K562 (cell line): ENCODE data around the gene SERPINE1. TPM values are rescaled to one million over a fixed set of nuclear protein-coding genes. Genes with fewer than 3 reads are reported as not detected.
A peak's percentile ranks its signal among the peaks of the same experiment; 100 is the strongest.

Experiments
- ATF3 ChIP-seq, 2 experiments: fragments of 450-650 bp in 1 of 2; sonication (generic) in 1 of 2; formaldehyde crosslinking in 1 of 2; IDR thresholded peaks in 1 of 2; conservative IDR thresholded peaks in 1 of 2; 2 replicates each; pipeline versions ENCODE4 v1.6.1 to v1.8.1; 2016 to 2023; ENCODE audit warnings: mild to moderate bottlenecking in 2 of 2, moderate library complexity in 2 of 2, inconsistent platforms in 1 of 2, missing genetic modification reagents in 1 of 2
- CCAR2 ChIP-seq: fragments of 200-400 bp; formaldehyde crosslinking; IDR thresholded peaks from 2 replicates; pipeline ENCODE4 v1.6.1; 2017; ENCODE audit warnings: mild to moderate bottlenecking, low read depth, low read length
- EHMT2 ChIP-seq: fragments of 450-650 bp; IDR thresholded peaks from 2 replicates; pipeline ENCODE4 v1.6.1; 2018; ENCODE audit warnings: antibody characterized with exemption
- ETS2 ChIP-seq: IDR thresholded peaks from 2 replicates; pipeline ENCODE4 v1.6.1; 2016; ENCODE audit warnings: borderline replicate concordance, missing genetic modification characterization, mild to moderate bottlenecking, moderate library complexity, missing compliant biosample characterization; ENCODE audit not compliant: poor library complexity, severe bottlenecking
- FOXK1 ChIP-seq: sonication (generic); formaldehyde crosslinking; IDR thresholded peaks from 2 replicates; pipeline ENCODE4 v1.8.0; 2022; ENCODE audit warnings: missing genetic modification reagents, mild to moderate bottlenecking, borderline replicate concordance
- GABPB2 ChIP-seq: fragments of 250-450 bp; sonication (Bioruptor Pico); conservative IDR thresholded peaks from 2 replicates; pipeline ENCODE4 v1.5.1; 2021; ENCODE audit warnings: mild to moderate bottlenecking
- HMGXB4 ChIP-seq: sonication (generic); formaldehyde crosslinking; IDR thresholded peaks from 2 replicates; pipeline ENCODE4 v1.8.1; 2023; ENCODE audit warnings: mild to moderate bottlenecking, missing genetic modification reagents
- KDM1A ChIP-seq, 2 experiments: fragments of 450-650 bp; IDR thresholded peaks; 2 replicates each; pipeline ENCODE4 v1.6.1; 2016; ENCODE audit warnings: mild to moderate bottlenecking in 2 of 2
- PCBP1 ChIP-seq: fragments of 200-400 bp; formaldehyde crosslinking; IDR thresholded peaks from 2 replicates; pipeline ENCODE4 v1.6.1; 2018; ENCODE audit warnings: mild to moderate bottlenecking, low read depth, low read length; ENCODE audit not compliant: poor library complexity, severe bottlenecking
- PHB2 ChIP-seq: fragments of 450-650 bp; IDR thresholded peaks from 2 replicates; pipeline ENCODE4 v1.6.1; 2017; ENCODE audit warnings: low read depth
- PHF20 ChIP-seq: fragments of 450-650 bp; IDR thresholded peaks from 2 replicates; pipeline ENCODE4 v1.6.1; 2018; ENCODE audit not compliant: partially characterized antibody
- POU5F1 ChIP-seq: fragments of 150-350 bp; IDR thresholded peaks from 2 replicates; pipeline ENCODE4 v1.6.1; 2014; ENCODE audit warnings: borderline replicate concordance, low read length, low read depth, mild to moderate bottlenecking; ENCODE audit not compliant: partially characterized antibody
- RBM14 ChIP-seq: fragments of 200-400 bp; formaldehyde crosslinking; IDR thresholded peaks from 2 replicates; pipeline ENCODE4 v1.6.1; 2018; ENCODE audit warnings: low read depth, mild to moderate bottlenecking, low read length, moderate library complexity, borderline replicate concordance; ENCODE audit not compliant: insufficient read depth
- USF2 ChIP-seq: sonication (generic); formaldehyde crosslinking; IDR thresholded peaks from 2 replicates; pipeline ENCODE4 v1.5.0; 2020; ENCODE audit warnings: missing genetic modification reagents
- ZBTB1 ChIP-seq: sonication (generic); formaldehyde crosslinking; IDR thresholded peaks from 2 replicates; pipeline ENCODE4 v1.8.1; 2023; ENCODE audit warnings: missing genetic modification reagents, low read depth, mild to moderate bottlenecking, borderline replicate concordance
- ZHX1 ChIP-seq: fragments of 150-350 bp; conservative IDR thresholded peaks from 2 replicates; pipeline ENCODE4 v1.6.1; 2014; ENCODE audit warnings: low read length
- ZNF134 ChIP-seq: fragments of 250-450 bp; sonication (Bioruptor Pico); conservative IDR thresholded peaks from 2 replicates; pipeline ENCODE4 v1.4.0; 2020
- ZNF780A ChIP-seq: fragments of 250-450 bp; sonication (Bioruptor Pico); IDR thresholded peaks from 2 replicates; pipeline ENCODE4 v1.5.0; 2021; ENCODE audit warnings: mild to moderate bottlenecking
- ZNF79 ChIP-seq: fragments of 250-450 bp; sonication (Bioruptor Pico); IDR thresholded peaks from 2 replicates; pipeline ENCODE4 v1.4.0; 2020; ENCODE audit warnings: low read depth, mild to moderate bottlenecking, moderate library complexity
- polyA plus RNA-seq, 8 experiments: library from polyadenylated mRNA; depleted of rRNA in 4 of 8; stranded (reverse) in 5 of 8; unstranded in 3 of 8; fragments of >200 nt; fragmentation: Nextera tagmentation in 2 of 8; fragmentation: Illumina TruSeq in 1 of 8; extraction: Ambion mirVana in 2 of 8; extraction: Trizol in 1 of 8; gene quantifications; 2 replicates each; pipeline versions ENCODE4 v1.2.1 to v1.2.3, GENCODE V29; 2011 to 2014; ENCODE audit warnings: inconsistent platforms in 1 of 8, missing spikeins in 1 of 8
- total RNA-seq, 7 experiments: library from RNA; depleted of rRNA in 6 of 7; stranded (reverse); fragments of >200 nt in 6 of 7; fragmentation: Illumina TruSeq in 2 of 7; extraction: Trizol in 2 of 7; gene quantifications; 2 replicates each; pipeline versions ENCODE4 v1.2.1 to v1.2.3, GENCODE V29; 2011 to 2021; ENCODE audit warnings: low replicate concordance in 1 of 7
- TF ChIP-seq, protein P1 (sequence below): fragments of 450-650 bp; formaldehyde crosslinking; IDR thresholded peaks from 2 replicates; pipeline ENCODE4 v1.4.0; 2020; ENCODE audit warnings: mild to moderate bottlenecking, moderate library complexity

SERPINE1 gene
- total and polyA plus RNA-seq, 9 of the 15 experiments (the other 6 are each of a cell fraction or from before 2014, with no cell fraction given), result 0.22 to 4.8 (median 0.91) TPM

GRCh38 chr7:101088858-101089529 lies 37.9 kb upstream of the SERPINE1 start (continued):
- TF ChIP-seq ZHX1 (no peak), PCBP1 (no peak), ZBTB1 (no peak), PHB2 (no peak), RBM14 (no peak), ETS2 (tag) (no peak), HMGXB4 (no peak), EHMT2 (no peak), ZNF79 (CRISPR knock-in tag) (no peak), CCAR2 (no peak), POU5F1 (no peak), ZNF134 (no peak), USF2 (CRISPR knock-in tag) (no peak), FOXK1 (CRISPR knock-in tag) (no peak), ATF3 (IDR thresholded peaks at IDR 0.05) (no peak), ATF3 (CRISPR knock-in tag; conservative IDR thresholded peaks at IDR 0.05) (no peak), GABPB2 (CRISPR knock-in tag) (no peak), PHF20 (no peak), KDM1A (IDR thresholded peaks at IDR 0.05) (no peak), ZNF780A (CRISPR knock-in tag) (no peak)
- TF ChIP-seq, protein P1, sequence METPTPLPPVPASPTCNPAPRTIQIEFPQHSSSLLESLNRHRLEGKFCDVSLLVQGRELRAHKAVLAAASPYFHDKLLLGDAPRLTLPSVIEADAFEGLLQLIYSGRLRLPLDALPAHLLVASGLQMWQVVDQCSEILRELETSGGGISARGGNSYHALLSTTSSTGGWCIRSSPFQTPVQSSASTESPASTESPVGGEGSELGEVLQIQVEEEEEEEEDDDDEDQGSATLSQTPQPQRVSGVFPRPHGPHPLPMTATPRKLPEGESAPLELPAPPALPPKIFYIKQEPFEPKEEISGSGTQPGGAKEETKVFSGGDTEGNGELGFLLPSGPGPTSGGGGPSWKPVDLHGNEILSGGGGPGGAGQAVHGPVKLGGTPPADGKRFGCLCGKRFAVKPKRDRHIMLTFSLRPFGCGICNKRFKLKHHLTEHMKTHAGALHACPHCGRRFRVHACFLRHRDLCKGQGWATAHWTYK (CRISPR knock-in tag), result peak; percentile 87; the same call in 1 of the 2 replicates
